GM12878 (cell line): ENCODE data around the gene LMNTD2.
A peak's percentile ranks its signal among the peaks of the same experiment; 100 is the strongest.

Source experiments
- BHLHE40 ChIP-seq, 2 experiments: fragments of 450-650 bp in 1 of 2; IDR thresholded peaks; 2 replicates each; pipeline ENCODE4 v1.6.1; 2011 to 2017; ENCODE audit warnings: low read depth in 2 of 2, borderline replicate concordance in 1 of 2, improper control_type of control experiment in 1 of 2, low read length in 1 of 2, mild to moderate bottlenecking in 1 of 2
- CEBPZ ChIP-seq: fragments of 150-350 bp; IDR thresholded peaks from 2 replicates; pipeline ENCODE4 v1.6.1; 2016; ENCODE audit warnings: low read depth, low read length
- CHD1 ChIP-seq: IDR thresholded peaks from 2 replicates; pipeline ENCODE4 v1.6.1; 2012; ENCODE audit warnings: low read depth, low read length, improper control_type of control experiment
- CTCF ChIP-seq, 3 experiments: IDR thresholded peaks in 2 of 3; conservative IDR thresholded peaks in 1 of 3; 2 replicates each; pipeline ENCODE4 v1.5.1; 2011; ENCODE audit warnings: low read depth in 3 of 3, low read length in 3 of 3, mild to moderate bottlenecking in 3 of 3, control low read depth in 2 of 3, moderate library complexity in 2 of 3, inconsistent platforms in 1 of 3, mixed read lengths in 1 of 3; ENCODE audit not compliant: control insufficient read depth in 2 of 3, insufficient read depth in 1 of 3; ENCODE audit errors: extremely low read depth in 1 of 3
- EGR1 ChIP-seq, 2 experiments: IDR thresholded peaks; 1 replicate in 1 of 2; 2 replicates in 1 of 2; pipeline ENCODE4 v1.6.1; 2011 to 2012; ENCODE audit warnings: low read depth in 2 of 2, low read length in 2 of 2, borderline replicate concordance in 1 of 2, mild to moderate bottlenecking in 1 of 2, moderate library complexity in 1 of 2
- HCFC1 ChIP-seq: fragments of 150-350 bp; IDR thresholded peaks from 2 replicates; pipeline ENCODE4 v1.6.1; 2014; ENCODE audit warnings: low read length
- LARP7 ChIP-seq: fragments of 450-650 bp; IDR thresholded peaks from 2 replicates; pipeline ENCODE4 v1.6.1; 2017; ENCODE audit warnings: mild to moderate bottlenecking
- MAX ChIP-seq: IDR thresholded peaks from 2 replicates; pipeline ENCODE4 v1.6.1; 2012; ENCODE audit warnings: low read depth, low read length, improper control_type of control experiment
- NKRF ChIP-seq: fragments of 450-650 bp; conservative IDR thresholded peaks from 2 replicates; pipeline ENCODE4 v1.6.1; 2017; ENCODE audit warnings: mild to moderate bottlenecking, moderate library complexity
- NR2C2 ChIP-seq: IDR thresholded peaks from 2 replicates; pipeline ENCODE4 v1.6.1; 2011; ENCODE audit warnings: borderline replicate concordance, low read depth; ENCODE audit not compliant: control insufficient read depth, insufficient read length
- SIN3A ChIP-seq: IDR thresholded peaks from 2 replicates; pipeline ENCODE4 v1.6.1; 2012; ENCODE audit warnings: low read depth, low read length, improper control_type of control experiment
- SIX5 ChIP-seq: IDR thresholded peaks from 2 replicates; pipeline ENCODE4 v1.6.1; 2011; ENCODE audit warnings: mild to moderate bottlenecking, low read depth, low read length, moderate library complexity; ENCODE audit not compliant: severe bottlenecking

GRCh38 chr11:560305-561147 is at the start of gene LMNTD2, which contains the start of gene RASSF7:
- TF ChIP-seq EGR1 (IDR thresholded peaks at IDR 0.05; ENCODE audit: borderline replicate concordance in 1 of 2, low read depth in 2 of 2, low read length in 2 of 2) (peak in 1 of 2 experiments; percentile 72; a peak in 2 of 3 replicates), SIX5 (no peak), CTCF (IDR thresholded peaks at IDR 0.05 in 2 of 3, conservative IDR thresholded peaks at IDR 0.05 in 1 of 3; ENCODE audit: control insufficient read depth in 2 of 3, extremely low read depth in 1 of 3, insufficient read depth in 1 of 3, low read depth in 3 of 3, low read length in 3 of 3) (no peak), BHLHE40 (IDR thresholded peaks at IDR 0.05; ENCODE audit: borderline replicate concordance in 1 of 2, low read depth in 2 of 2, low read length in 1 of 2) (peak in 1 of 2 experiments; percentile 69; a peak in 1 of 4 replicates), HCFC1 (no peak), NR2C2 (no peak), NKRF (peak; percentile 83), CHD1 (no peak), MAX (no peak), SIN3A (0 out of 2 replicates have a peak, but pooled peaks have one; percentile 30), CEBPZ (no peak), LARP7 (peak; percentile 59)
